Panc1 (cell line): ENCODE results near the gene SPDYE5. TPM values are rescaled to one million over a fixed set of nuclear protein-coding genes. Genes with fewer than 3 reads are reported as not detected.

Experiments
- ATAC-seq: fragments of 200-7000 bp; cut with Tn5 transposase; 2 replicates; pipeline ENCODE4 v1.9.1; 2020; ENCODE audit warnings: mild to moderate bottlenecking, moderate library complexity
- BruUV-seq: library from RNA; stranded (reverse); fragments of 400-500 nt; replicated peaks from 2 replicates; lab custom pipeline; 2021; lab: Mats Ljungman, UMichigan
- CTCF ChIA-PET: fragments of 300-600 bp; sonication (Branson Sonifier 250); formaldehyde crosslinking; loops from one replicate; lab custom pipeline; 2022; ENCODE audit warnings: antibody characterized with exemption; lab: Charles Lee
- POLR2A ChIA-PET: fragments of 300-600 bp; sonication (Branson Sonifier 250); formaldehyde crosslinking; loops from one replicate; lab custom pipeline; 2022; ENCODE audit warnings: antibody characterized with exemption; lab: Charles Lee
- DNase-seq: peaks from one replicate; pipeline ENCODE4 v3.0.0-alpha.2; 2010; ENCODE audit warnings: low read depth, low spot score
- H3K27ac ChIP-seq: 2 replicates; pipeline ENCODE4 v1.5.1; 2011; ENCODE audit warnings: mild to moderate bottlenecking, low read length, inconsistent platforms
- H3K27me3 ChIP-seq: fragments of 200-500 bp; sonication (Bioruptor generic); 2 replicates; pipeline ENCODE4 v1.6.0; 2014; ENCODE audit warnings: low read length, inconsistent platforms; ENCODE audit not compliant: control insufficient read depth, insufficient read depth
- H3K36me3 ChIP-seq: fragments of 200-500 bp; sonication (Bioruptor generic); 2 replicates; pipeline ENCODE4 v1.5.1; 2014; ENCODE audit warnings: inconsistent platforms, mild to moderate bottlenecking, low read length, moderate library complexity; ENCODE audit not compliant: control insufficient read depth, insufficient read depth
- H3K4me1 ChIP-seq: 2 replicates; pipeline ENCODE4 v1.5.1; 2011; ENCODE audit warnings: inconsistent platforms, mild to moderate bottlenecking, low read length, moderate library complexity; ENCODE audit not compliant: control insufficient read depth, insufficient read depth
- H3K4me3 ChIP-seq, 2 experiments: 2 replicates each; pipeline ENCODE4 v1.5.1; 2011 to 2012; ENCODE audit warnings: low read depth in 2 of 2, low read length in 2 of 2, mild to moderate bottlenecking in 2 of 2, inconsistent platforms in 1 of 2, moderate library complexity in 1 of 2
- H3K9me3 ChIP-seq: fragments of 200-500 bp; sonication (Bioruptor generic); 2 replicates; pipeline ENCODE4 v1.5.1; 2014; ENCODE audit warnings: low read depth, mild to moderate bottlenecking, inconsistent platforms, low read length, moderate library complexity; ENCODE audit not compliant: control insufficient read depth, insufficient read depth
- POLR2AphosphoS5 ChIP-seq: IDR thresholded peaks from 2 replicates; pipeline ENCODE4 v1.6.1; 2012; ENCODE audit warnings: mild to moderate bottlenecking, low read depth, low read length, moderate library complexity
- SIN3A ChIP-seq: IDR thresholded peaks from 2 replicates; pipeline ENCODE4 v1.6.1; 2012; ENCODE audit warnings: low read depth, mild to moderate bottlenecking, low read length, moderate library complexity, borderline replicate concordance; ENCODE audit not compliant: insufficient read depth
- TCF7L2 ChIP-seq: IDR thresholded peaks from 2 replicates; pipeline ENCODE4 v1.6.1; 2011; ENCODE audit warnings: mild to moderate bottlenecking, low read depth, low read length, inconsistent platforms
- in situ Hi-C: cut with HindIII; loops from 2 replicates; pipeline ENCODE4 v1.10.0; 2016; ENCODE audit warnings: low sequenced_read_pairs, low pct_unique_long_range_greater_than_20kb
- intact Hi-C: fragments of 100-400 bp; cut with micrococcal nuclease; formaldehyde crosslinking; loops from one replicate; pipeline ENCODE4 v1.10.0; 2022; ENCODE audit not compliant: unreplicated experiment
- total RNA-seq: library from RNA; stranded (reverse); gene quantifications from one replicate; pipeline ENCODE4 v1.2.1, GENCODE V29; 2021; ENCODE audit not compliant: unreplicated experiment
- TF ChIP-seq, protein P1 (sequence below), 2 experiments: IDR thresholded peaks; 2 replicates each; pipeline ENCODE4 v1.6.1; 2011 to 2012; ENCODE audit warnings: low read depth in 2 of 2, control low read depth in 1 of 2, low read length in 1 of 2, mild to moderate bottlenecking in 1 of 2, moderate library complexity in 1 of 2; ENCODE audit not compliant: insufficient read depth in 1 of 2
- TF ChIP-seq, protein P2 (sequence below): fragments of 450-650 bp; IDR thresholded peaks from 2 replicates; pipeline ENCODE4 v1.5.1; 2017; ENCODE audit warnings: mild to moderate bottlenecking

Gene SPDYE5
- total RNA-seq, 1 experiment from 2014 or later: not detected

DNA sequence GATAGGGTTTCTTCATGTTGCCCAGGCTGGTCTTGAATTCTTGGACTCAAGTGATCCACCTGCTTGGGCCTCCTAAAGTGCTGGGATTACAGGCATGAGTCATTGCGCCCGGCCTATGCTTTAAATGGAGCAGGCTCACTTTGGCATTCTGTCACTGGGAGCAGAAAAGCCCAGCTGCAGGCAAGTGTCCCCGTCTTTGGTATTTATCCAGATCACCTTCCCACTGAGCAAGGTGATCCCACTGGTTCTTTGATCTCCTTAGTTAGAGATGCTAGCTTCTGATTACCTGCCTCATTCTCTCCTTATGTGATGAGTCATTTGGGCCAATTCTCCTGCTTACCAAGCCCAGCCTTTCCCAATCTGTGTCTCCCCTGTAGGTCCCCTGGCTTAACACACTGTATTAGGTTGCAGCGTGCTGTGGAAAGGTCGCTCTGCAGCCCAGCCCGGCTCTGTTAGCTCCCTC is 39.3 kb downstream of the SPDYE5 start:
- TF ChIP-seq SIN3A (no peak), TCF7L2 (no peak), POLR2AphosphoS5 (no peak)
- TF ChIP-seq, protein P1, sequence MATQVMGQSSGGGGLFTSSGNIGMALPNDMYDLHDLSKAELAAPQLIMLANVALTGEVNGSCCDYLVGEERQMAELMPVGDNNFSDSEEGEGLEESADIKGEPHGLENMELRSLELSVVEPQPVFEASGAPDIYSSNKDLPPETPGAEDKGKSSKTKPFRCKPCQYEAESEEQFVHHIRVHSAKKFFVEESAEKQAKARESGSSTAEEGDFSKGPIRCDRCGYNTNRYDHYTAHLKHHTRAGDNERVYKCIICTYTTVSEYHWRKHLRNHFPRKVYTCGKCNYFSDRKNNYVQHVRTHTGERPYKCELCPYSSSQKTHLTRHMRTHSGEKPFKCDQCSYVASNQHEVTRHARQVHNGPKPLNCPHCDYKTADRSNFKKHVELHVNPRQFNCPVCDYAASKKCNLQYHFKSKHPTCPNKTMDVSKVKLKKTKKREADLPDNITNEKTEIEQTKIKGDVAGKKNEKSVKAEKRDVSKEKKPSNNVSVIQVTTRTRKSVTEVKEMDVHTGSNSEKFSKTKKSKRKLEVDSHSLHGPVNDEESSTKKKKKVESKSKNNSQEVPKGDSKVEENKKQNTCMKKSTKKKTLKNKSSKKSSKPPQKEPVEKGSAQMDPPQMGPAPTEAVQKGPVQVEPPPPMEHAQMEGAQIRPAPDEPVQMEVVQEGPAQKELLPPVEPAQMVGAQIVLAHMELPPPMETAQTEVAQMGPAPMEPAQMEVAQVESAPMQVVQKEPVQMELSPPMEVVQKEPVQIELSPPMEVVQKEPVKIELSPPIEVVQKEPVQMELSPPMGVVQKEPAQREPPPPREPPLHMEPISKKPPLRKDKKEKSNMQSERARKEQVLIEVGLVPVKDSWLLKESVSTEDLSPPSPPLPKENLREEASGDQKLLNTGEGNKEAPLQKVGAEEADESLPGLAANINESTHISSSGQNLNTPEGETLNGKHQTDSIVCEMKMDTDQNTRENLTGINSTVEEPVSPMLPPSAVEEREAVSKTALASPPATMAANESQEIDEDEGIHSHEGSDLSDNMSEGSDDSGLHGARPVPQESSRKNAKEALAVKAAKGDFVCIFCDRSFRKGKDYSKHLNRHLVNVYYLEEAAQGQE (IDR thresholded peaks at IDR 0.05; ENCODE audit: insufficient read depth in 1 of 2, low read depth in 2 of 2, low read length in 1 of 2): no peak
- TF ChIP-seq, protein P2, sequence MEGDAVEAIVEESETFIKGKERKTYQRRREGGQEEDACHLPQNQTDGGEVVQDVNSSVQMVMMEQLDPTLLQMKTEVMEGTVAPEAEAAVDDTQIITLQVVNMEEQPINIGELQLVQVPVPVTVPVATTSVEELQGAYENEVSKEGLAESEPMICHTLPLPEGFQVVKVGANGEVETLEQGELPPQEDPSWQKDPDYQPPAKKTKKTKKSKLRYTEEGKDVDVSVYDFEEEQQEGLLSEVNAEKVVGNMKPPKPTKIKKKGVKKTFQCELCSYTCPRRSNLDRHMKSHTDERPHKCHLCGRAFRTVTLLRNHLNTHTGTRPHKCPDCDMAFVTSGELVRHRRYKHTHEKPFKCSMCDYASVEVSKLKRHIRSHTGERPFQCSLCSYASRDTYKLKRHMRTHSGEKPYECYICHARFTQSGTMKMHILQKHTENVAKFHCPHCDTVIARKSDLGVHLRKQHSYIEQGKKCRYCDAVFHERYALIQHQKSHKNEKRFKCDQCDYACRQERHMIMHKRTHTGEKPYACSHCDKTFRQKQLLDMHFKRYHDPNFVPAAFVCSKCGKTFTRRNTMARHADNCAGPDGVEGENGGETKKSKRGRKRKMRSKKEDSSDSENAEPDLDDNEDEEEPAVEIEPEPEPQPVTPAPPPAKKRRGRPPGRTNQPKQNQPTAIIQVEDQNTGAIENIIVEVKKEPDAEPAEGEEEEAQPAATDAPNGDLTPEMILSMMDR: no peak
- CTCF ChIA-PET: interaction anchor here (0.7 kb wide), 1 partner anchor 106 kb away, joined by 4 read pairs; no protein-coding TSS in a partner anchor
- Histone ChIP-seq H3K4me1 (peaks cover 2% of the 10 kb centered on the region; the same call in 1 of the 2 replicates), H3K36me3 (no peaks in the 10 kb centered on the region), H3K4me3 (no peak overlapping the region), H3K27ac (no peak overlapping the region), H3K27me3 (no peaks in the 10 kb centered on the region), H3K9me3 (no peaks in the 10 kb centered on the region)
- intact Hi-C loops: no loop called here
- DNase-seq (no peak), ATAC-seq (no peak)
- POLR2A ChIA-PET: interaction anchor here (0.6 to 0.7 kb wide), 2 partner anchors 217 to 275 kb away, joined by 4 to 8 read pairs; no protein-coding TSS in a partner anchor
- in situ Hi-C loops: no loop called here
- no TSS peak for BruUV-seq

DNA sequence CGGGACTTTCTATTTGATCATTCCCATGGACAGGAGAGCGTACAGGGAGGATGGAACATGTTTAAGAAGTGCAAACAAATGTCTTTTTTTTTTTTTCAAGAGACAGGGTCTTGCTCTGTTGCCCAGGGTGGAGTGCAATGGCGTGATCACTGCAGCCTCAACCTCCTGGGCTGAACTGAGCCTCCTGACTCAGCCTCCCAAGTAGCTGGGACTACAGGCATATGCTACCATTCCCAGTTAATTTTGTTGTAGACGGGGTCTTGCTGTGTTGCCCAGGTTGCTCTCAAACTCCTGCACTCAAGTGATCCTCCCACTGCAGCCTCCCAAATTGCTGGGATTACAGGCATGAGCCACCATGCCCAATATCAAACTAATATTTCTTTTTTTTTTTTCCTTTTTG is 40.5 kb downstream of the SPDYE5 start:
- Histone ChIP-seq H3K27ac (no peak overlapping the region), H3K36me3 (no peaks in the 10 kb centered on the region), H3K4me1 (no peaks in the 10 kb centered on the region), H3K9me3 (no peaks in the 10 kb centered on the region), H3K4me3 (no peak overlapping the region), H3K27me3 (no peaks in the 10 kb centered on the region)
- no peak for DNase-seq
- POLR2A ChIA-PET: no interaction called here
- BruUV-seq: no TSS peak
- intact Hi-C loops: no loop called here
- in situ Hi-C loops: no loop called here
- CTCF ChIA-PET: no interaction called here
- TF ChIP-seq, protein P1 (IDR thresholded peaks at IDR 0.05; ENCODE audit: insufficient read depth in 1 of 2, low read depth in 2 of 2, low read length in 1 of 2): no peak
- TF ChIP-seq POLR2AphosphoS5 (no peak), SIN3A (no peak), TCF7L2 (no peak)
- TF ChIP-seq, protein P2: no peak
- ATAC-seq: no peak
